ENCODE measurements around the gene C2orf81. TPM values are rescaled to one million over a fixed set of nuclear protein-coding genes. Genes with fewer than 3 reads are reported as not detected.
A peak's percentile ranks its signal among the peaks of the same experiment; 100 is the strongest.
"Not testable (repeated sequence)": the region's sequence is repeated elsewhere in the genome, so short reads cannot be mapped to it uniquely, and the experiment has no call there.

C2orf81 gene
- total RNA-seq, 1 donor from 2014 or later = 0.52 TPM

DNA sequence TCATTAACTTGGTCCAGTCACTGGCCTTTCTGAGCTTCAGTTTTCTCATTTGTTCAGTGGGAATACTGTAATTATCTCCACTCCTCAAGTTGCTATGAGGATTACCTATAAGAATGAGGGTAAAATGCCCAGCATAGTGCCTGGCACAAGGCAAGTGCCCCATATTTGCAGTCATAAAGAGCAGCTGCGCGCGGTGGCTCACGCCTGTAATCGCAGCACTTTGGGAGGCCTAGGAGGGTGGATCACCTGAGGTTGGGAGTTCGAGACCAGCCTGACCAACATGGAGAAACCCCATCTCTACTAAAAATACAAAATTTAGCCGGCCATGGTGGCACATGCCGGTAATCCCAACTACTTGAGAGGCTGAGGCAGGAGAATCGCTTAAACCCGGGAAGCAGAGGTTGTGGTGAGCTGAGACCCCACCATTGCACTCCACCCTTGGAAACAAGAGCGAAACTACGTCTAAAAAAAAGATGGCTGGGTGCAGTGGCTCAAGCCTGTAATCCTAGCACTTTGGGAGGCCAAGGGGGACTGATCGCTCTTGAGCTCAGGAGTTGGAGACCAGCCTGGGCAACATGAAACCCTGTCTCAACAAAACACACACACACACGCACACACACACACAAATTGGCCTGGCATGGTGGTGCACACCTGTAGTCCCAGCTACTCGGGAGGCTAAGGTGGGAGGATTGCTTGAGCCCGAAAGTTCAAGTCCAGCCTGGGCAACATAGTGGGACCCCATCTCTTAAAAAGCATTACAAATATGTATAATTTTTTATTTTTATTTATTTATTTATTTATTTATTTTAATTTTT lies 21.3 kb upstream of the C2orf81 start:
- H3K4me1 ChIP-seq (ENCODE audit: control insufficient read depth in 3 of 3, insufficient read depth in 3 of 3, low read length in 3 of 3) = peaks cover 21 to 33% (median 32%) of the 10 kb centered on the region in 3 donors

DNA sequence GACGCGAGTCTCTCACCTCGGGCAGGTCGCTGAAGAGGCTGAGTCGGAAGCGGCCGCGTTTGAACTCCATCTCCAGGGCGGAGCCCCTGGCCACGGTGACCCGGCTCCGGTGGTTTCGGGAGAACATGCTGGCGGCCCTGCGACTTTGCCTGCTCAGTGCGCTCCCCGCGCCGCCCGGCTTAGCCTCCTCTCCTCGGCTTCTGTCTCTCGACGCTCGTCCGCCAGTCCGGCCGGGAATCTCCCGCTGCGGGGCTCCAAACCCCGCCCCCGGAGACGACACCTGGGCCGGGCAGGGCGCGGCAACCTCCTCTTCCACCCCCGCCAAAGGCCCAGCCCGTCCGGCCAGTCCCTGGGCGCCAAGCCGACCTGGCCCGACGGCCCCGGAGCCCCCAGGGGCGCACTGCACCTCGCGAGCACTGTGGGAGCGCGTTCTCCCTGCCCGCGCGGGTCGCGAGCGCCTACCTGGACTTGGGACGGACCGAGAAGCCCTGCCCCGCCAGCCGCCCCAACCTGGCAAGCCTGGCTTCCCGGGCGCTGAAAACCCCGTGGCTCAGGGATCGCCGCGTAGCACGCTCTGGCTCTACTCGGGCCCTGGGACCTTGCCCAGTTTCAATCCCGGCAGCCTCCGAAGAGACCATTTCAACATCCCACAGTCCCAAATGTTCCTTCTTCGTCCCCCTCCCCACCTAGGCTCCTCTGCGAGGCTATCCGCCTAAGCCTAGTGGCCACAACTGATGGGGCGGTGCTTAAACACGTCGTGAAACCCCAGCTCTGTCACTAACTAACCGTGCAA lies 20.5 kb upstream of the C2orf81 start, which contains the start of gene RTKN:
Gene RTKN, minus strand, starts transcription at position 248 of the 793 bp plus-strand sequence. Its CDS starts 121 bp downstream, at position 127.
- peaks cover 21 to 33% (median 32%) of the 10 kb centered on the region in 3 donors for H3K4me1 ChIP-seq (ENCODE audit: control insufficient read depth in 3 of 3, insufficient read depth in 3 of 3, low read length in 3 of 3)
- no peaks in the 10 kb centered on the region for H3K9me3 ChIP-seq (ENCODE audit: control insufficient read depth in 3 of 3, low read length in 3 of 3)
- H3K4me3 ChIP-seq (ENCODE audit: low read length in 3 of 3) = peak within 1 kb of the TSS; percentile 78 to 85 (median 80)
- H3K36me3 ChIP-seq (ENCODE audit: control insufficient read depth in 3 of 3, insufficient read depth in 3 of 3, low read length in 3 of 3) = no peaks in the 10 kb centered on the region
- peaks cover 0 to 37% (median 30%) of the 10 kb centered on the region in 3 donors for H3K27me3 ChIP-seq (ENCODE audit: control insufficient read depth in 3 of 3, insufficient read depth in 3 of 3, low read length in 3 of 3)
- H3K27ac ChIP-seq (ENCODE audit: low read depth, low read length) = peak within 1 kb of the TSS; percentile 76
- peak within 1 kb of the TSS; percentile 72 to 85 (median 81) for H3K9ac ChIP-seq (ENCODE audit: low read depth in 1 of 3, low read length in 3 of 3)

More for the DNA sequence above, 21.3 kb upstream of the C2orf81 start:
- not testable (repeated sequence) for H3K27ac ChIP-seq (ENCODE audit: low read depth, low read length); H3K9me3 ChIP-seq (ENCODE audit: control insufficient read depth in 3 of 3, low read length in 3 of 3); H3K36me3 ChIP-seq (ENCODE audit: control insufficient read depth in 3 of 3, insufficient read depth in 3 of 3, low read length in 3 of 3); H3K9ac ChIP-seq (ENCODE audit: low read depth in 1 of 3, low read length in 3 of 3)
- Histone ChIP-seq H3K4me3 (ENCODE audit: low read length in 3 of 3) (peak overlapping the region in 1 of 3 donors; percentile 54), H3K27me3 (ENCODE audit: control insufficient read depth in 3 of 3, insufficient read depth in 3 of 3, low read length in 3 of 3) (peaks cover 0 to 37% (median 30%) of the 10 kb centered on the region in 3 donors)

DNA sequence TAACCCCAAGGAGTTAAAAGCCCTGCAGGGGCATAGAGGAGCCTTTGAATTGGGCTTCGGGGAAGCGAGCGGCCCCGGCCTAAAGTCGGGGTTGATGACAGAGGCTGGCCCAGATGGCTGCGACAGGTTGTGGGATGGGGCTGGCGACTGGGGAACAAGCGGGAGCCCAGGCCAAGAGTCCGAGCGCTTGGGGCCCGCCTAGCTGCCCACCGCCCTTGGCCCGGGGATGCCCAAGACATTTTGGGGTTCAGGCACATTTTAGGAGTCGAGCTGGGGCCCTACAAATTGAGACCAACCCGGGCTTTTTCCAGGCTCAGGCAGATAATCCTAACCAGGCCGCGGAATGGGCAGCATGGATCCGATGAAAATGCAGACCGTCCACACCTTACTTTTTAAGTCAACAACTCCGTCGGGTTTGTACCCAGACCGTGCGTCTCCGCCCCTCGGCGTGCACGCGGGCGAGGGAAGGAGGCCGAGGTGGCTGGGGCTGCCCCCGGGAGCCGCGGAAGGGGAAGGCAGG lies 19.8 kb upstream of the C2orf81 start:
- Histone ChIP-seq H3K9me3 (ENCODE audit: control insufficient read depth in 3 of 3, low read length in 3 of 3) (no peaks in the 10 kb centered on the region), H3K27ac (ENCODE audit: low read depth, low read length) (peak overlapping the region; percentile 76), H3K4me3 (ENCODE audit: low read length in 3 of 3) (peak overlapping the region; percentile 78 to 85 (median 80)), H3K27me3 (ENCODE audit: control insufficient read depth in 3 of 3, insufficient read depth in 3 of 3, low read length in 3 of 3) (peaks cover 0 to 37% (median 30%) of the 10 kb centered on the region in 3 donors), H3K36me3 (ENCODE audit: control insufficient read depth in 3 of 3, insufficient read depth in 3 of 3, low read length in 3 of 3) (no peaks in the 10 kb centered on the region), H3K4me1 (ENCODE audit: control insufficient read depth in 3 of 3, insufficient read depth in 3 of 3, low read length in 3 of 3) (peaks cover 21 to 33% (median 32%) of the 10 kb centered on the region in 3 donors), H3K9ac (ENCODE audit: low read depth in 1 of 3, low read length in 3 of 3) (peak overlapping the region in 2 of 3 donors; percentile 81 to 85)

DNA sequence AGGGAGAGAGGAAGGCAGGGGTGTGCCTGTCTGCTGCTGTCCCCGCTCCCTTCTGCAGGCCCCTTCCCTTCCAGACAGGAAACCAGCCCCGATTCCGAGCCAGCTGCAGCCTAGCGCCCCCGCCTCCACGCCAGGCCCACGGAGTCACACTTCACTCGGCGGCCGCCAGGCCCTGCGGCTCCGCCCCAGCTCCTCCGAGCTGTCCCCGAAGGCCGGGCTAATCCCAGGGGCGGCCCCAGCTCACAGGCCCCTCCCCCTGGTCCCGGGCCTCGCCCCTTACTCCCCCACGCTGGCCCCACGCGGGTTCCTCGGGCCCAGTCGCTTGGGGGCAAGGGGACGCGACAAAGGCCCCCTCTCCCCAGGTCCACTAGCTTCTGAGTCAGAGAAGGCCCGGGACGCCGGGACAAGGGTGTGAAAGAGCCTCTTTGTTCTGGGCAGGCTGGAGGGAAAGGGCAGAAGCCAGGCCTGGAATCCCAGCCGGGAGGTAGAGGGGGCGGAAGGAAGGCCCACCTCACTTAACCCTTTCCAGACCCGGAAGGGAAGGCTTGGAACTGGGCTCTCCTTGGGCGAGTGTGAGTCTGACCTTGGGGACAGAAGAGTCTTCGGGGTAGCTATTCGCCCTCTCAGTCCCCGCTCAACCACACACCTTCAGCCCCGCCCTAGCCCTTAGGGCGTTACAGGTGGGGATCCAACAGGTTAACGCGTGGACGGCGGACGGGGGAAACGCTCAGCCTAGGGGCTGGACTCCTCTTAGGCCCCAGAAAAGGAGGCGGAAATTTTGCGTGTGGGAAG lies 19.2 kb upstream of the C2orf81 start:
- Histone ChIP-seq H3K27me3 (ENCODE audit: control insufficient read depth in 3 of 3, insufficient read depth in 3 of 3, low read length in 3 of 3) (peaks cover 0 to 37% (median 30%) of the 10 kb centered on the region in 3 donors), H3K4me1 (ENCODE audit: control insufficient read depth in 3 of 3, insufficient read depth in 3 of 3, low read length in 3 of 3) (peaks cover 21 to 33% (median 32%) of the 10 kb centered on the region in 3 donors)

DNA sequence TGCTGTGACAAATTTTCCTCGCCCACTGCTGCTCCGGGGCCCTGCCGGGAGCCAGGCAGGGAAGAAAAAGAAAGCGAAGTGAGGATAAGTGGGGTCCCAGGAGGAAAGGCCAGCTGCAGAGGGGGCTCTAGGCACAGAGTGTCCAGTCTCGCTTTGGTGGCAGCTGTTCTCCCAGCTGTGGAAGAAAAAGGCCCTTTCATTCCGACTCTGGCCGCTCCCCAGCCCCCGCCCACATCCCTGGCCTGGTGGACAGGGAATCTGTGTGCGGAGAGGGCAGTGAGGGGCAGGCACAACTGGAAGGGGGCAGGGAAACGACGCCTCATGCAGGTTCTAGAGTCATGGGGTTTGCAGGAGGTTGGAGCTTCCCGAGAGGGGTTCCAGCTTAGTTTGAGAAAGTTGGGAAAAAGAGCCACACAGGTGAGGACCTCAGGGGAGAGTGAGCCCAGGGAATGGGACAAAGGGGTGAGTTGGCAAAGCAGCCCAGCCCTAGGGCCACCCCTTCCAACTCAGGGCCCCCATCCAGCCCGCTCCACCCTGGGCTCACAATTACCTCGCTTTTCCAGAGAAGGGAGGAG lies 18.5 kb upstream of the C2orf81 start:
- no peaks in the 10 kb centered on the region for H3K9me3 ChIP-seq (ENCODE audit: control insufficient read depth in 3 of 3, low read length in 3 of 3)
- peak overlapping the region; percentile 78 to 85 (median 80) for H3K4me3 ChIP-seq (ENCODE audit: low read length in 3 of 3)
- peaks cover 21 to 33% (median 32%) of the 10 kb centered on the region in 3 donors for H3K4me1 ChIP-seq (ENCODE audit: control insufficient read depth in 3 of 3, insufficient read depth in 3 of 3, low read length in 3 of 3)
- H3K9ac ChIP-seq (ENCODE audit: low read depth in 1 of 3, low read length in 3 of 3) = peak overlapping the region; percentile 72 to 85 (median 81)
- H3K27me3 ChIP-seq (ENCODE audit: control insufficient read depth in 3 of 3, insufficient read depth in 3 of 3, low read length in 3 of 3) = peaks cover 0 to 37% (median 30%) of the 10 kb centered on the region in 3 donors
- H3K36me3 ChIP-seq (ENCODE audit: control insufficient read depth in 3 of 3, insufficient read depth in 3 of 3, low read length in 3 of 3) = no peaks in the 10 kb centered on the region
- peak overlapping the region; percentile 76 for H3K27ac ChIP-seq (ENCODE audit: low read depth, low read length)

More for the DNA sequence above, 19.2 kb upstream of the C2orf81 start:
- Histone ChIP-seq H3K9me3 (ENCODE audit: control insufficient read depth in 3 of 3, low read length in 3 of 3) (no peaks in the 10 kb centered on the region), H3K9ac (ENCODE audit: low read depth in 1 of 3, low read length in 3 of 3) (peak overlapping the region; percentile 72 to 85 (median 81)), H3K27ac (ENCODE audit: low read depth, low read length) (peak overlapping the region; percentile 76), H3K36me3 (ENCODE audit: control insufficient read depth in 3 of 3, insufficient read depth in 3 of 3, low read length in 3 of 3) (no peaks in the 10 kb centered on the region), H3K4me3 (ENCODE audit: low read length in 3 of 3) (peak overlapping the region; percentile 78 to 85 (median 80))

DNA sequence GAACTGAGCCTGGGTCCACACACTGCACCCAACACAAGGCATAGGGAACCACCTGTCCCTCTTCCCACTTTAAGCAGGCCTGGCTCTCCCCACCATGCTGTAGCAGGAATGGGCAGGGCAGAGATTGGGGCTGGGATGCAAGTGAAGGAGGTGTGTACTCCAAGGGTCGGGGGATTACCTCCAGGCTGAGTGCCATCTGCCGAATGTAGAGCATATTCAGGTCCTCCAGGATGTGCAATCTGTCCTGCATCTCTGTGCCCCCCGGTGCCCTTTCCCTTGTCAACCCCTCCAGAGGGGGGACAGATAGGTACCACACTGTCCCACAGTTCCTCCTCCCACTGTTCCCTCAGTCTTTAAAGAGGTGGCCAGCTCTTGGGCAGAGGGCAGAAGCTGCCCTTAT lies 18.0 kb upstream of the C2orf81 start:
- H3K9me3 ChIP-seq (ENCODE audit: control insufficient read depth in 3 of 3, low read length in 3 of 3) = no peaks in the 10 kb centered on the region
- no peaks in the 10 kb centered on the region for H3K36me3 ChIP-seq (ENCODE audit: control insufficient read depth in 3 of 3, insufficient read depth in 3 of 3, low read length in 3 of 3)
- peak overlapping the region; percentile 78 to 85 (median 80) for H3K4me3 ChIP-seq (ENCODE audit: low read length in 3 of 3)
- peak overlapping the region; percentile 72 to 85 (median 81) for H3K9ac ChIP-seq (ENCODE audit: low read depth in 1 of 3, low read length in 3 of 3)
- peak overlapping the region; percentile 76 for H3K27ac ChIP-seq (ENCODE audit: low read depth, low read length)
- H3K27me3 ChIP-seq (ENCODE audit: control insufficient read depth in 3 of 3, insufficient read depth in 3 of 3, low read length in 3 of 3) = peaks cover 0 to 37% (median 30%) of the 10 kb centered on the region in 3 donors
- H3K4me1 ChIP-seq (ENCODE audit: control insufficient read depth in 3 of 3, insufficient read depth in 3 of 3, low read length in 3 of 3) = peaks cover 21 to 33% (median 32%) of the 10 kb centered on the region in 3 donors

DNA sequence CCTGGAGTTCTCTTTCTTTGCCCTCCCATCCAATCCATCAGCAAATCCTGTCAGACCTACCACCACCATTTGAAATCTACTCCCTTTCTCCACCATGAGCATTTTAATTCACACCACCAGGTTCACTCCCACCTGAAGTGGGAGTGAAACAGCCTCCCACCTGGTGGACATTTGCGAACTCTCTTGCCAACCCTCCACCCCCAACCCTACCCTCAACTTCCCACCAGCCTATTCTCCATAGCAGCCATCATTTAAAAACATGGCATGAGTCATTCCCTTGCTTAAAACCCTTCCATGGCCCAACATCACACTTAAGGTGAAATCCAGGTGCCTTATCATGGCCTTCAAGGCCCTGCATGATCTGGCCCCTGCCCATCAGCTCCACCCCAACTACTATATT lies 16.8 kb upstream of the C2orf81 start:
- Histone ChIP-seq H3K4me3 (ENCODE audit: low read length in 3 of 3) (no peak overlapping the region), H3K27me3 (ENCODE audit: control insufficient read depth in 3 of 3, insufficient read depth in 3 of 3, low read length in 3 of 3) (peaks cover 0 to 37% (median 30%) of the 10 kb centered on the region in 3 donors), H3K36me3 (ENCODE audit: control insufficient read depth in 3 of 3, insufficient read depth in 3 of 3, low read length in 3 of 3) (no peaks in the 10 kb centered on the region), H3K9me3 (ENCODE audit: control insufficient read depth in 3 of 3, low read length in 3 of 3) (no peaks in the 10 kb centered on the region), H3K27ac (ENCODE audit: low read depth, low read length) (no peak overlapping the region), H3K4me1 (ENCODE audit: control insufficient read depth in 3 of 3, insufficient read depth in 3 of 3, low read length in 3 of 3) (peaks cover 21 to 33% (median 32%) of the 10 kb centered on the region in 3 donors), H3K9ac (ENCODE audit: low read depth in 1 of 3, low read length in 3 of 3) (no peak overlapping the region)

DNA sequence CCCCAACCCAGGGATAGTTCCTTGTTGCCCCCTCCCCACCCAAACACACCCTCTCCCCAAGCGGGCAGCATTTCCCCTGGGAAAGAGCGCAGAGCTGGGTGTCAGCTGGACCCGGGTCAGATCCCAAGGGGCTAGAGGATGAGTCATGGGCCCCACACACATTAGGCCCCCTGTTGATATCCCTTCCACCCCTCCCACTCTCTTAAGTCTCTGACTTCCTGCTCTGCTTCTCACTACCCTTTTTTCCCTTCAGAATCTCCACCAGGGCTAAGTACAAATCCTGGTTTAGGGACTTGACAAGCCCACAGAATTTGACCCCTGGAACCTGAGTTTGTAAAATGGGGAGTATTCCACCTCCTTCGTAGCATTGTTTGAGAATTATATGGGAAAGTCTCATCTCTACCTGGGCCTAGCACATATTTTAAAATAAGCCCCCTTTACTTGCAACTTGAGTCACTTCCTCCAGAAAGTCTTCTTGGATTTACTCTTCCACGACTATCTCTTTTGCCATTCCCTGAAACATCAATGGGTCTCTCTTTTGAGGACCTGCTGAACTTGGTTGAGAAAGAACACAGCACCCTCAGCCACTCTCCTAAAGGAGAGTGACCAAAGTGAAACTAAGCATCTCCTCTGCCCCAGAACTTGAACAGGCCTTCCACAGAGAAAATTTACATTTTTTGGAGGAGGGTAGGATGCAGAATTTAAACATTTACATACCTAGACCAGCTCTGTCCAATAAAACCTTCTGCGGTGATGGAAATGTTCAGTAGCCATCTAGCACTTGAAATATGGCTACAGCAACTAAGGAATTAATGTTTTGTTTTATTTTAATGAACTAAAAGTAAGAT lies 15.7 kb upstream of the C2orf81 start:
- no peak overlapping the region for H3K4me3 ChIP-seq (ENCODE audit: low read length in 3 of 3)

More for the DNA sequence above, 15.7 kb upstream of the C2orf81 start:
- Histone ChIP-seq H3K9me3 (ENCODE audit: control insufficient read depth in 3 of 3, low read length in 3 of 3) (no peaks in the 10 kb centered on the region), H3K27me3 (ENCODE audit: control insufficient read depth in 3 of 3, insufficient read depth in 3 of 3, low read length in 3 of 3) (peaks cover 0 to 31% (median 21%) of the 10 kb centered on the region in 3 donors), H3K9ac (ENCODE audit: low read depth in 1 of 3, low read length in 3 of 3) (no peak overlapping the region), H3K27ac (ENCODE audit: low read depth, low read length) (no peak overlapping the region), H3K4me1 (ENCODE audit: control insufficient read depth in 3 of 3, insufficient read depth in 3 of 3, low read length in 3 of 3) (peaks cover 21 to 32% (median 31%) of the 10 kb centered on the region in 3 donors), H3K36me3 (ENCODE audit: control insufficient read depth in 3 of 3, insufficient read depth in 3 of 3, low read length in 3 of 3) (peaks cover 3 to 6% (median 4%) of the 10 kb centered on the region in 3 donors)

All from skeletal muscle tissue (tissue), 4 donors.